Measurements from ENCODE around the gene SWSAP1.
"Not testable (repeated sequence)": the region's sequence is repeated elsewhere in the genome, so short reads cannot be mapped to it uniquely, and the experiment has no call there.

SWSAP1 gene

GRCh38 chr19:11339254-11340098 lies 35.0 kb upstream of the SWSAP1 start, which contains the start of gene RAB3D:
RAB3D (minus strand) TSS chr19:11339657; CDS start chr19:11337399, 2,258 bp downstream.
- Histone ChIP-seq H3K9me3 (ENCODE audit: severe bottlenecking) (no peaks in the 10 kb centered on the region), H3K27me3 (ENCODE audit: insufficient read depth, low read depth, severe bottlenecking) (no peaks in the 10 kb centered on the region), H3K27ac (peak within 1 kb of the TSS; percentile 68), H3K36me3 (peaks cover 37% of the 10 kb centered on the region), H3K4me3 (ENCODE audit: low read depth, low read length) (peak within 1 kb of the TSS; percentile 76)
- DNase-seq = peak; percentile 96
- no peak for TF ChIP-seq CTCF (IDR thresholded peaks at IDR 0.05; ENCODE audit: low read depth, low read length)

- Histone ChIP-seq H3K27ac (peak overlapping the region; percentile 68), H3K36me3 (peaks cover 31% of the 10 kb centered on the region)
- H3K4me3 ChIP-seq (ENCODE audit: low read depth, low read length); DNase-seq; H3K27me3 ChIP-seq (ENCODE audit: insufficient read depth, low read depth, severe bottlenecking); H3K9me3 ChIP-seq (ENCODE audit: severe bottlenecking): not testable (repeated sequence)
These were observed 34.4 kb upstream of the SWSAP1 start for GRCh38 chr19:11340099-11340467.

GRCh38 chr19:11342429-11342828 lies 32.0 kb upstream of the SWSAP1 start:
- no peak for TF ChIP-seq CTCF (IDR thresholded peaks at IDR 0.05; ENCODE audit: low read depth, low read length)
- Histone ChIP-seq H3K27ac (no peak overlapping the region), H3K9me3 (ENCODE audit: severe bottlenecking) (no peaks in the 10 kb centered on the region), H3K4me3 (ENCODE audit: low read depth, low read length) (no peak overlapping the region), H3K36me3 (peaks cover 12% of the 10 kb centered on the region), H3K27me3 (ENCODE audit: insufficient read depth, low read depth, severe bottlenecking) (no peaks in the 10 kb centered on the region)
- DNase-seq = no peak

- Histone ChIP-seq H3K27ac (peak overlapping the region; percentile 60), H3K36me3 (peaks cover 12% of the 10 kb centered on the region), H3K9me3 (ENCODE audit: severe bottlenecking) (peaks cover 13% of the 10 kb centered on the region), H3K27me3 (ENCODE audit: insufficient read depth, low read depth, severe bottlenecking) (no peaks in the 10 kb centered on the region), H3K4me3 (ENCODE audit: low read depth, low read length) (peak overlapping the region; percentile 86)
- no peak for TF ChIP-seq CTCF (IDR thresholded peaks at IDR 0.05; ENCODE audit: low read depth, low read length)
- DNase-seq = no peak
These were observed 29.2 kb upstream of the SWSAP1 start for GRCh38 chr19:11345122-11345803.

- no peaks in the 10 kb centered on the region for H3K27me3 ChIP-seq (ENCODE audit: insufficient read depth, low read depth, severe bottlenecking)
- peak; percentile 99 for DNase-seq
- peak; percentile 41; the same call in 1 of the 2 replicates for TF ChIP-seq CTCF (IDR thresholded peaks at IDR 0.05; ENCODE audit: low read depth, low read length)
- H3K27ac ChIP-seq = peak within 1 kb of the TSS; percentile 77
- H3K36me3 ChIP-seq = peaks cover 9% of the 10 kb centered on the region
- H3K9me3 ChIP-seq (ENCODE audit: severe bottlenecking) = peaks cover 13% of the 10 kb centered on the region
- H3K4me3 ChIP-seq (ENCODE audit: low read depth, low read length) = peak within 1 kb of the TSS; percentile 86
These were observed 28.1 kb upstream of the SWSAP1 start, which contains the start of the genes CCDC159 and TMEM205 for GRCh38 chr19:11346104-11346940. CCDC159 (plus strand) TSS chr19:11346519; CDS start chr19:11346607, 88 bp downstream. TMEM205 (minus strand) TSS chr19:11346268; CDS start chr19:11345619, 649 bp downstream.
